Mucosa of rectum (tissue), 2 donors: ENCODE measurements around the gene KRTDAP.
"Not testable (repeated sequence)": the region's sequence is repeated elsewhere in the genome, so short reads cannot be mapped to it uniquely, and the experiment has no call there.

Source experiments
- H3K27ac ChIP-seq, 2 donors: one replicate each; pipeline ENCODE4 v1.7.0; 2013; ENCODE audit warnings: inconsistent platforms in 2 of 2, low read depth in 2 of 2, low read length in 2 of 2
- H3K27me3 ChIP-seq, 2 donors: one replicate each; pipeline ENCODE4 v1.7.0; 2013; ENCODE audit warnings: low read length in 2 of 2; ENCODE audit not compliant: control insufficient read depth in 2 of 2, insufficient read depth in 2 of 2
- H3K36me3 ChIP-seq, 2 donors: one replicate each; pipeline ENCODE4 v1.7.0; 2013; ENCODE audit warnings: low read length in 2 of 2; ENCODE audit not compliant: control insufficient read depth in 2 of 2, insufficient read depth in 2 of 2
- H3K4me1 ChIP-seq, 2 donors: one replicate each; pipeline ENCODE4 v1.7.0; 2013; ENCODE audit warnings: low read length in 2 of 2, mild to moderate bottlenecking in 1 of 2; ENCODE audit not compliant: control insufficient read depth in 2 of 2, insufficient read depth in 2 of 2
- H3K4me3 ChIP-seq, 2 donors: one replicate each; pipeline ENCODE4 v1.7.0; 2013; ENCODE audit warnings: low read length in 2 of 2
- H3K9ac ChIP-seq, 2 donors: one replicate each; pipeline ENCODE4 v1.7.0; 2013; ENCODE audit warnings: low read length in 2 of 2, low read depth in 1 of 2, mild to moderate bottlenecking in 1 of 2
- H3K9me3 ChIP-seq, 2 donors: one replicate each; pipeline ENCODE4 v1.7.0; 2013; ENCODE audit warnings: low read length in 2 of 2; ENCODE audit not compliant: control insufficient read depth in 2 of 2
- donor health status: healthy.
- donor health status: Normal muscosa, but diverticular disease.

KRTDAP gene

GRCh38 chr19:35487656-35488182, 2.5 kb downstream of the KRTDAP start:
- H3K4me3 ChIP-seq: no peak overlapping the region
- H3K27ac ChIP-seq: no peak overlapping the region
- no peaks in the 10 kb centered on the region for H3K27me3 ChIP-seq
- no peak overlapping the region for H3K9ac ChIP-seq
- no peaks in the 10 kb centered on the region for H3K4me1 ChIP-seq
- H3K9me3 ChIP-seq: no peaks in the 10 kb centered on the region
- H3K36me3 ChIP-seq: no peaks in the 10 kb centered on the region

DNA sequence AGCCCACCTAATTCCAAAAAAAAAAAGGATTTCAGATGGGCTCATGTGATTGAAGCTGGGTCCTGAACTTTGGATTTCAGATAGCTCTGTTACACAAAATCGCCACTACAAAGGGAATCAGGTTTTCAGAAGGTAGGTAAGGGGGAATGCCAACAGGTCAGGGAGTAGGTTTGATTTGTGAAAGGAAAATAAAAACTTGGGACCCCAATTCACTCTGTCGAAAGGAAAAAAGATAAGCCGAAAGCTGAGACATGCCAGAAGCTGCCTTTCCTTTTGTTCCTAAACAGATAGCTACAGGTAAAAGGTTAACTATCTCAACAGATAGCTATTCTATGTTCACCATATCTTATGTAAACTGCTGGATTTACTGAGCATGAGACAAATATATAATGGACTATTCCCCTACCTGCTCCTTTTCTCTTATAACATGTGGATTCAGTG, 4.0 kb downstream of the KRTDAP start:
- Histone ChIP-seq H3K4me1 (no peaks in the 10 kb centered on the region), H3K4me3 (no peak overlapping the region), H3K9ac (no peak overlapping the region), H3K27ac (no peak overlapping the region), H3K36me3 (no peaks in the 10 kb centered on the region), H3K27me3 (no peaks in the 10 kb centered on the region), H3K9me3 (no peaks in the 10 kb centered on the region)

GRCh38 chr19:35484252-35485036, 5.8 kb downstream of the KRTDAP start:
- Histone ChIP-seq H3K9me3 (no peaks in the 10 kb centered on the region), H3K27ac (no peak overlapping the region), H3K4me1 (no peaks in the 10 kb centered on the region), H3K4me3 (no peak overlapping the region), H3K27me3 (no peaks in the 10 kb centered on the region), H3K9ac (no peak overlapping the region), H3K36me3 (no peaks in the 10 kb centered on the region)

DNA sequence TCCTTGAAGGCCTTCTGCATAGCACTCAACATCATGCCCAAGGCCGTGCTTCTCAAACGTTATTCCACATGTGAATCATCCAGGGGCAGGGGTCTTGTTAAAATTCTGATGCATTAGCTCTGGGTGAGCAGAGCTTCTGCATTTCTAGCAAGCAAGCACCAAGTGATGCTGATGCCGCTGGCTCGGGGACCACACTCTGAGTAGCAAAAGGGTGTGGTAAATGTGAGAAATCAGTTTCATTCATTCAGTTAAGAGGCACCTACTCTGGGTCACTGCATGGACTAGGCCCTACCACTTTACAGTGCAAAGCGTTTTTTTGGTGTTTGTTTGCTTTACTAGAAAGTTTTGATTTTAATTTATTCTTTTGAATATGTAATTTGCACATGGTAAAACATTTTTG, 7.2 kb downstream of the KRTDAP start:
- Histone ChIP-seq H3K4me1 (no peaks in the 10 kb centered on the region), H3K36me3 (no peaks in the 10 kb centered on the region), H3K27me3 (no peaks in the 10 kb centered on the region), H3K9ac (no peak overlapping the region), H3K27ac (no peak overlapping the region), H3K4me3 (no peak overlapping the region), H3K9me3 (no peaks in the 10 kb centered on the region)

DNA sequence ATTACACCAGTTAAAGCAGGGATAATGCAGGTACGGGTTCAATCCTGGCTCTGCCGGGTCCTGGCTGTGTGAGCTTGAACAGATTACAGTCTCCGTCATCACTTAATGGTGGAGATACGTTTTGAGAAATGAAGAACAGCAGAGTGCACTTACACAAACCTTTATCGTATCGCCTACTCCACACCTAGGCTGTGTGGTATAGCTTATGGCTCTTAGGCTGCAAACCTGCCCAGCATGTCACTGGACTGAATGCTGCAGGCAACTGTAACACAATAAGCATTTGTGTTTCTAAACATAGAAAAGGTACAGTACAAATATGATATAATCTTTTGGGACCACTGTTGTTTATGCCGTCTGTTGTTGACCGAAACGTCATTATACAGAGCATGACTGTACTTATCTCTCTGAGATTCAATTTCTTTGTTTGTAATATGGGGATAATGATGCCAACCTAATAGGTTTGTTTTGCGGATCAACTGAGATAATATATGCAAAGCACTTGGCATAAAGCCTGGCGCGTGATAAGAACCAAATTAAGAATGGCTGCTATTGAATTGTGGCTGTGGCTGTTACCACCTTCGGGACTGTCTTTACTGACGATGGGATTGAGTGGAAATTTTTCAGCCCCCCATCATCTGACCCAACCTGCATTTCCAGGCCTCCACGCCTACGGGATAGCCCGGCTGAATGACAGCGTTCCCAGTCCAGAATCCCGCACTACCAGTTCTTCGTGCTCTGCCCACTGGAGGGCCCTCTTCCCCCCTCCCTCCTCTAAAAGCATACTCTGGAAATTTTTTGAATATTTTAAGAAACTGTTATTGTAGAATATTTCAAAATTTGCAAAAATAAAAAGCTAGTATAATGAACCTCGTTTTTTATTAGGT, 11.2 kb downstream of the KRTDAP start:
- H3K27ac ChIP-seq: no peak overlapping the region
- H3K4me1 ChIP-seq: no peaks in the 10 kb centered on the region
- no peak overlapping the region for H3K9ac ChIP-seq
- no peaks in the 10 kb centered on the region for H3K9me3 ChIP-seq
- no peaks in the 10 kb centered on the region for H3K27me3 ChIP-seq
- H3K4me3 ChIP-seq: no peak overlapping the region
- no peaks in the 10 kb centered on the region for H3K36me3 ChIP-seq

GRCh38 chr19:35476149-35476548, 14.1 kb downstream of the KRTDAP start:
- H3K9me3 ChIP-seq: no peaks in the 10 kb centered on the region
- H3K27ac ChIP-seq: no peak overlapping the region
- no peaks in the 10 kb centered on the region for H3K4me1 ChIP-seq
- no peaks in the 10 kb centered on the region for H3K27me3 ChIP-seq
- no peak overlapping the region for H3K4me3 ChIP-seq
- no peaks in the 10 kb centered on the region for H3K36me3 ChIP-seq
- no peak overlapping the region for H3K9ac ChIP-seq

DNA sequence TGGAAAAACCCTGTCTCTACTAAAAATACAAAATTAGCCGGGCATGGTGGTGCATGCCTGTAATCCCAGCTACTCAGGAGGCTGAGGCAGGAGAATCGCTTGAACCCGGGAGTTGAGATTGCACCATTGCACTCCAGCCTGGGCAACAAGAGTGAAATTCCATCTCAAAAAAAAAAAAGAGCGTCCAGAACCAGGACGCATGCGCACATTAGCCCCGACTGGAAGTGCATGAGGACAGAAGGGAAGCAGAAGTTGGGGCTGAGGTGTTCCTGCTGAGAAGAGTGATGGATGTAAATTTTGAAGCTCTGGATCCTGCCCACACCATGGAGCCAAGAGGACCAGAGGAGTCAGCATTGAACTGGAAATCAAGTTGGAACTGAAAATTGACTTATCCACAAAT, 15.7 kb downstream of the KRTDAP start:
- H3K27ac ChIP-seq, H3K4me3 ChIP-seq, H3K4me1 ChIP-seq, H3K27me3 ChIP-seq, H3K9ac ChIP-seq, H3K36me3 ChIP-seq, H3K9me3 ChIP-seq: not testable (repeated sequence)

DNA sequence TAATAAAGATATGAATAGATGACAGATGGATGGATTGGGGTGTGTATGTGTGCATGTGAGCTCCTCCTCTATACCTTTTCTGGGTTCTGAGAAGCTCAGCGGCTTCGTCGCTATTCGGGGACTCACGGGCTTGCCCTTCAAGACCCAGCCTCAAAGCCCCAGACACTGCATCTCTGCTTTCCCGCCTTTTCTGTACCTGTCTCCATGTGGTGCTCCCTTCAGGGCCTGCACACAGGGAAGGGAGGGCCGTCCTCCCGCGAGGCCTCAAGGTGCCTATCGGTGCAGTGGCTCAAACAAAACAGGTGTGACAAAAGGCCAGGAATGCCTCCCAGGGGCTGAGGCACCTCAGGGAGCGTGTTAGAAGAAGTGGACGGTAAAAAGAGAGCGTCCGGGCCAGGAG, 16.2 kb downstream of the KRTDAP start:
- Histone ChIP-seq H3K9me3 (no peaks in the 10 kb centered on the region), H3K9ac (no peak overlapping the region), H3K27me3 (no peaks in the 10 kb centered on the region), H3K4me3 (no peak overlapping the region), H3K36me3 (no peaks in the 10 kb centered on the region), H3K27ac (no peak overlapping the region), H3K4me1 (no peaks in the 10 kb centered on the region)

- Histone ChIP-seq H3K36me3 (no peaks in the 10 kb centered on the region), H3K27me3 (no peaks in the 10 kb centered on the region), H3K9me3 (no peaks in the 10 kb centered on the region), H3K27ac (no peak overlapping the region), H3K4me3 (no peak overlapping the region), H3K4me1 (no peaks in the 10 kb centered on the region), H3K9ac (no peak overlapping the region)
These were observed 18.3 kb downstream of the KRTDAP start for GRCh38 chr19:35471946-35472345.

GRCh38 chr19:35471075-35471474, 19.2 kb downstream of the KRTDAP start:
- not testable (repeated sequence) for H3K9me3 ChIP-seq, H3K4me3 ChIP-seq, H3K27me3 ChIP-seq, H3K4me1 ChIP-seq, H3K36me3 ChIP-seq, H3K9ac ChIP-seq, H3K27ac ChIP-seq
